DND-41 (cell line): ENCODE measurements around the gene ABCC12.

Source experiments
- EZH2 ChIP-seq: IDR thresholded peaks from 3 replicates; pipeline ENCODE4 v1.6.1; 2012; ENCODE audit warnings: borderline replicate concordance, low read depth, mild to moderate bottlenecking, moderate library complexity, low read length, inconsistent platforms; ENCODE audit not compliant: severe bottlenecking
- TF ChIP-seq, protein P1 (sequence below): IDR thresholded peaks from 2 replicates; pipeline ENCODE4 v1.5.1; 2012; ENCODE audit warnings: borderline replicate concordance, low read length, moderate library complexity, mild to moderate bottlenecking; ENCODE audit not compliant: poor library complexity, severe bottlenecking; ENCODE audit errors: extremely low read depth

DNA sequence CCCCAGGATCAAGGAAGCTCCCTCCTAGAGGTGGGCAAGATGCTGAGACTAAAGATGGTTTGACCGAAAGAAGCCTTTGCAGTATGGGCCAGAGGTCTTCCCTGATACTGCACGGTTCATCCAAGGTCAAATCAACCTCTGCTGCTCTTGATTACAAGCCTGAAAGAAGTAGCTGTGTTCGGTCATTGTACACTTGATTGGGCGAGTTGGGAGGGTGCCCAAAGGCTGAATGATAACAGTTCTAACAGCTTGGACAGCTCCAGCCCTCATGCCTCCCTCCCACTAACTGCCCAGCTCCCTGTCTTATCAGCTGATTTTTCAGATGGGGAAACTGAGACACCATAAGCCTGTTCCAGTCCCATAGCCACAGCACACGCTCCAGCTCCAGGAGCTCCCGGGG, 42.8 kb downstream of the ABCC12 start:
- TF ChIP-seq, protein P1, sequence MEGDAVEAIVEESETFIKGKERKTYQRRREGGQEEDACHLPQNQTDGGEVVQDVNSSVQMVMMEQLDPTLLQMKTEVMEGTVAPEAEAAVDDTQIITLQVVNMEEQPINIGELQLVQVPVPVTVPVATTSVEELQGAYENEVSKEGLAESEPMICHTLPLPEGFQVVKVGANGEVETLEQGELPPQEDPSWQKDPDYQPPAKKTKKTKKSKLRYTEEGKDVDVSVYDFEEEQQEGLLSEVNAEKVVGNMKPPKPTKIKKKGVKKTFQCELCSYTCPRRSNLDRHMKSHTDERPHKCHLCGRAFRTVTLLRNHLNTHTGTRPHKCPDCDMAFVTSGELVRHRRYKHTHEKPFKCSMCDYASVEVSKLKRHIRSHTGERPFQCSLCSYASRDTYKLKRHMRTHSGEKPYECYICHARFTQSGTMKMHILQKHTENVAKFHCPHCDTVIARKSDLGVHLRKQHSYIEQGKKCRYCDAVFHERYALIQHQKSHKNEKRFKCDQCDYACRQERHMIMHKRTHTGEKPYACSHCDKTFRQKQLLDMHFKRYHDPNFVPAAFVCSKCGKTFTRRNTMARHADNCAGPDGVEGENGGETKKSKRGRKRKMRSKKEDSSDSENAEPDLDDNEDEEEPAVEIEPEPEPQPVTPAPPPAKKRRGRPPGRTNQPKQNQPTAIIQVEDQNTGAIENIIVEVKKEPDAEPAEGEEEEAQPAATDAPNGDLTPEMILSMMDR: no peak
- TF ChIP-seq EZH2: no peak
